Measurements from ENCODE around the gene KCNMA1.

KCNMA1 gene

GRCh38 chr10:77587416-77587790 lies 50.2 kb downstream of the KCNMA1 start:
- H3K4me1 ChIP-seq (ENCODE audit: control insufficient read depth in 2 of 2, insufficient read depth in 2 of 2, low read length in 2 of 2): peaks cover 3 to 6% of the 10 kb centered on the region in 2 donors
- no peak overlapping the region for H3K9ac ChIP-seq (ENCODE audit: low read depth in 1 of 2, low read length in 2 of 2)
- no peaks in the 10 kb centered on the region for H3K36me3 ChIP-seq (ENCODE audit: control insufficient read depth in 2 of 2, insufficient read depth in 2 of 2, low read length in 2 of 2)
- H3K27me3 ChIP-seq (ENCODE audit: control insufficient read depth in 2 of 2, insufficient read depth in 2 of 2, low read length in 2 of 2): no peaks in the 10 kb centered on the region
- peak overlapping the region; percentile 18 to 39 for H3K27ac ChIP-seq (ENCODE audit: low read depth in 2 of 2, low read length in 2 of 2)
- H3K9me3 ChIP-seq (ENCODE audit: control insufficient read depth in 2 of 2, low read length in 2 of 2): no peaks in the 10 kb centered on the region
- no peak overlapping the region for H3K4me3 ChIP-seq (ENCODE audit: low read length in 2 of 2)

- no peaks in the 10 kb centered on the region for H3K9me3 ChIP-seq (ENCODE audit: control insufficient read depth in 2 of 2, low read length in 2 of 2)
- peak overlapping the region; percentile 39 to 42 for H3K27ac ChIP-seq (ENCODE audit: low read depth in 2 of 2, low read length in 2 of 2)
- no peak overlapping the region for H3K4me3 ChIP-seq (ENCODE audit: low read length in 2 of 2)
- H3K9ac ChIP-seq (ENCODE audit: low read depth in 1 of 2, low read length in 2 of 2): no peak overlapping the region
- no peaks in the 10 kb centered on the region for H3K27me3 ChIP-seq (ENCODE audit: control insufficient read depth in 2 of 2, insufficient read depth in 2 of 2, low read length in 2 of 2)
- no peaks in the 10 kb centered on the region for H3K36me3 ChIP-seq (ENCODE audit: control insufficient read depth in 2 of 2, insufficient read depth in 2 of 2, low read length in 2 of 2)
- peaks cover 3 to 6% of the 10 kb centered on the region in 2 donors for H3K4me1 ChIP-seq (ENCODE audit: control insufficient read depth in 2 of 2, insufficient read depth in 2 of 2, low read length in 2 of 2)
These were observed 50.7 kb downstream of the KCNMA1 start for GRCh38 chr10:77586719-77587415.

GRCh38 chr10:77584938-77585337 lies 52.7 kb downstream of the KCNMA1 start:
- peaks cover 3 to 6% of the 10 kb centered on the region in 2 donors for H3K4me1 ChIP-seq (ENCODE audit: control insufficient read depth in 2 of 2, insufficient read depth in 2 of 2, low read length in 2 of 2)
- H3K9me3 ChIP-seq (ENCODE audit: control insufficient read depth in 2 of 2, low read length in 2 of 2): no peaks in the 10 kb centered on the region
- no peak overlapping the region for H3K4me3 ChIP-seq (ENCODE audit: low read length in 2 of 2)
- H3K36me3 ChIP-seq (ENCODE audit: control insufficient read depth in 2 of 2, insufficient read depth in 2 of 2, low read length in 2 of 2): no peaks in the 10 kb centered on the region
- H3K9ac ChIP-seq (ENCODE audit: low read depth in 1 of 2, low read length in 2 of 2): no peak overlapping the region
- no peaks in the 10 kb centered on the region for H3K27me3 ChIP-seq (ENCODE audit: control insufficient read depth in 2 of 2, insufficient read depth in 2 of 2, low read length in 2 of 2)
- no peak overlapping the region for H3K27ac ChIP-seq (ENCODE audit: low read depth in 2 of 2, low read length in 2 of 2)

- Histone ChIP-seq H3K4me3 (ENCODE audit: low read length in 2 of 2) (no peak overlapping the region), H3K27ac (ENCODE audit: low read depth in 2 of 2, low read length in 2 of 2) (no peak overlapping the region), H3K9ac (ENCODE audit: low read depth in 1 of 2, low read length in 2 of 2) (no peak overlapping the region), H3K27me3 (ENCODE audit: control insufficient read depth in 2 of 2, insufficient read depth in 2 of 2, low read length in 2 of 2) (no peaks in the 10 kb centered on the region), H3K4me1 (ENCODE audit: control insufficient read depth in 2 of 2, insufficient read depth in 2 of 2, low read length in 2 of 2) (peaks cover 3 to 6% of the 10 kb centered on the region in 2 donors), H3K9me3 (ENCODE audit: control insufficient read depth in 2 of 2, low read length in 2 of 2) (no peaks in the 10 kb centered on the region), H3K36me3 (ENCODE audit: control insufficient read depth in 2 of 2, insufficient read depth in 2 of 2, low read length in 2 of 2) (no peaks in the 10 kb centered on the region)
These were observed 54.1 kb downstream of the KCNMA1 start for GRCh38 chr10:77583527-77583926.

- Histone ChIP-seq H3K36me3 (ENCODE audit: control insufficient read depth in 2 of 2, insufficient read depth in 2 of 2, low read length in 2 of 2) (no peaks in the 10 kb centered on the region), H3K4me1 (ENCODE audit: control insufficient read depth in 2 of 2, insufficient read depth in 2 of 2, low read length in 2 of 2) (peaks cover 0 to 6% of the 10 kb centered on the region in 2 donors), H3K27ac (ENCODE audit: low read depth in 2 of 2, low read length in 2 of 2) (no peak overlapping the region), H3K9me3 (ENCODE audit: control insufficient read depth in 2 of 2, low read length in 2 of 2) (no peaks in the 10 kb centered on the region), H3K9ac (ENCODE audit: low read depth in 1 of 2, low read length in 2 of 2) (no peak overlapping the region), H3K4me3 (ENCODE audit: low read length in 2 of 2) (no peak overlapping the region), H3K27me3 (ENCODE audit: control insufficient read depth in 2 of 2, insufficient read depth in 2 of 2, low read length in 2 of 2) (no peaks in the 10 kb centered on the region)
These were observed 54.9 kb downstream of the KCNMA1 start for GRCh38 chr10:77582710-77583115.

- Histone ChIP-seq H3K36me3 (ENCODE audit: control insufficient read depth in 2 of 2, insufficient read depth in 2 of 2, low read length in 2 of 2) (no peaks in the 10 kb centered on the region), H3K9ac (ENCODE audit: low read depth in 1 of 2, low read length in 2 of 2) (no peak overlapping the region), H3K27me3 (ENCODE audit: control insufficient read depth in 2 of 2, insufficient read depth in 2 of 2, low read length in 2 of 2) (no peaks in the 10 kb centered on the region), H3K27ac (ENCODE audit: low read depth in 2 of 2, low read length in 2 of 2) (no peak overlapping the region), H3K4me3 (ENCODE audit: low read length in 2 of 2) (no peak overlapping the region), H3K4me1 (ENCODE audit: control insufficient read depth in 2 of 2, insufficient read depth in 2 of 2, low read length in 2 of 2) (no peaks in the 10 kb centered on the region), H3K9me3 (ENCODE audit: control insufficient read depth in 2 of 2, low read length in 2 of 2) (no peaks in the 10 kb centered on the region)
These were observed 55.9 kb downstream of the KCNMA1 start for GRCh38 chr10:77581738-77582137.

GRCh38 chr10:77580482-77580881 lies 57.1 kb downstream of the KCNMA1 start:
- Histone ChIP-seq H3K9me3 (ENCODE audit: control insufficient read depth in 2 of 2, low read length in 2 of 2) (no peaks in the 10 kb centered on the region), H3K9ac (ENCODE audit: low read depth in 1 of 2, low read length in 2 of 2) (no peak overlapping the region), H3K27me3 (ENCODE audit: control insufficient read depth in 2 of 2, insufficient read depth in 2 of 2, low read length in 2 of 2) (no peaks in the 10 kb centered on the region), H3K4me3 (ENCODE audit: low read length in 2 of 2) (no peak overlapping the region), H3K4me1 (ENCODE audit: control insufficient read depth in 2 of 2, insufficient read depth in 2 of 2, low read length in 2 of 2) (no peaks in the 10 kb centered on the region), H3K36me3 (ENCODE audit: control insufficient read depth in 2 of 2, insufficient read depth in 2 of 2, low read length in 2 of 2) (no peaks in the 10 kb centered on the region), H3K27ac (ENCODE audit: low read depth in 2 of 2, low read length in 2 of 2) (no peak overlapping the region)

GRCh38 chr10:77578583-77579227 lies 58.9 kb downstream of the KCNMA1 start:
- no peak overlapping the region for H3K4me3 ChIP-seq (ENCODE audit: low read length in 2 of 2)
- no peaks in the 10 kb centered on the region for H3K27me3 ChIP-seq (ENCODE audit: control insufficient read depth in 2 of 2, insufficient read depth in 2 of 2, low read length in 2 of 2)
- no peaks in the 10 kb centered on the region for H3K4me1 ChIP-seq (ENCODE audit: control insufficient read depth in 2 of 2, insufficient read depth in 2 of 2, low read length in 2 of 2)
- H3K27ac ChIP-seq (ENCODE audit: low read depth in 2 of 2, low read length in 2 of 2): no peak overlapping the region
- no peak overlapping the region for H3K9ac ChIP-seq (ENCODE audit: low read depth in 1 of 2, low read length in 2 of 2)
- H3K36me3 ChIP-seq (ENCODE audit: control insufficient read depth in 2 of 2, insufficient read depth in 2 of 2, low read length in 2 of 2): no peaks in the 10 kb centered on the region
- H3K9me3 ChIP-seq (ENCODE audit: control insufficient read depth in 2 of 2, low read length in 2 of 2): no peaks in the 10 kb centered on the region

- no peaks in the 10 kb centered on the region for H3K4me1 ChIP-seq (ENCODE audit: control insufficient read depth in 2 of 2, insufficient read depth in 2 of 2, low read length in 2 of 2)
- no peak overlapping the region for H3K9ac ChIP-seq (ENCODE audit: low read depth in 1 of 2, low read length in 2 of 2)
- H3K27me3 ChIP-seq (ENCODE audit: control insufficient read depth in 2 of 2, insufficient read depth in 2 of 2, low read length in 2 of 2): no peaks in the 10 kb centered on the region
- no peak overlapping the region for H3K27ac ChIP-seq (ENCODE audit: low read depth in 2 of 2, low read length in 2 of 2)
- H3K36me3 ChIP-seq (ENCODE audit: control insufficient read depth in 2 of 2, insufficient read depth in 2 of 2, low read length in 2 of 2): no peaks in the 10 kb centered on the region
- H3K4me3 ChIP-seq (ENCODE audit: low read length in 2 of 2): no peak overlapping the region
- H3K9me3 ChIP-seq (ENCODE audit: control insufficient read depth in 2 of 2, low read length in 2 of 2): no peaks in the 10 kb centered on the region
These were observed 59.9 kb downstream of the KCNMA1 start for GRCh38 chr10:77577666-77578229.

GRCh38 chr10:77576444-77577032 lies 61.1 kb downstream of the KCNMA1 start:
- Histone ChIP-seq H3K27ac (ENCODE audit: low read depth in 2 of 2, low read length in 2 of 2) (no peak overlapping the region), H3K9ac (ENCODE audit: low read depth in 1 of 2, low read length in 2 of 2) (no peak overlapping the region), H3K27me3 (ENCODE audit: control insufficient read depth in 2 of 2, insufficient read depth in 2 of 2, low read length in 2 of 2) (no peaks in the 10 kb centered on the region), H3K4me3 (ENCODE audit: low read length in 2 of 2) (no peak overlapping the region), H3K36me3 (ENCODE audit: control insufficient read depth in 2 of 2, insufficient read depth in 2 of 2, low read length in 2 of 2) (no peaks in the 10 kb centered on the region), H3K9me3 (ENCODE audit: control insufficient read depth in 2 of 2, low read length in 2 of 2) (no peaks in the 10 kb centered on the region), H3K4me1 (ENCODE audit: control insufficient read depth in 2 of 2, insufficient read depth in 2 of 2, low read length in 2 of 2) (no peaks in the 10 kb centered on the region)
